Measurements from ENCODE around the gene ZNF417.

GRCh38 chr19:57941593-57941992, 25.2 kb upstream of the ZNF417 start:
- no peak for TF ChIP-seq CTCF (IDR thresholded peaks at IDR 0.05; ENCODE audit: borderline replicate concordance, extremely low read depth, low read length, poor library complexity, severe bottlenecking)
- TF ChIP-seq EZH2 (IDR thresholded peaks at IDR 0.05; ENCODE audit: borderline replicate concordance, low read depth, low read length, severe bottlenecking) = no peak

All from DND-41 (cell line).